Smooth muscle cell (in vitro differentiated cells): ENCODE measurements around the gene HOXA2. TPM values are rescaled to one million over a fixed set of nuclear protein-coding genes. Genes with fewer than 3 reads are reported as not detected.
A peak's percentile ranks its signal among the peaks of the same experiment; 100 is the strongest.

Experiments used
- DNase-seq: peaks from one replicate; lab custom pipeline; 2025; ENCODE audit not compliant: unreplicated experiment; lab: John Stamatoyannopoulos, UW
- H2AFZ ChIP-seq: fragments of 200-600 bp; sonication (generic); 2 replicates; pipeline ENCODE4 v1.6.0; 2016; ENCODE audit warnings: antibody characterized with exemption, low read depth, mild to moderate bottlenecking
- H3F3A ChIP-seq: fragments of 200-600 bp; sonication (generic); 2 replicates; pipeline ENCODE4 v1.6.0; 2017; ENCODE audit warnings: antibody characterized with exemption, low read depth
- H3K27ac ChIP-seq: fragments of 200-600 bp; sonication (generic); 2 replicates; pipeline ENCODE4 v1.5.1; 2016; ENCODE audit warnings: low read depth, mild to moderate bottlenecking
- H3K27me3 ChIP-seq: fragments of 200-600 bp; sonication (generic); 2 replicates; pipeline ENCODE4 v1.6.1; 2016; ENCODE audit warnings: low read depth, mild to moderate bottlenecking
- H3K36me3 ChIP-seq: fragments of 200-600 bp; sonication (generic); 2 replicates; pipeline ENCODE4 v1.5.1; 2016; ENCODE audit warnings: low read depth
- H3K4me1 ChIP-seq: fragments of 200-600 bp; sonication (generic); 2 replicates; pipeline ENCODE4 v1.5.1; 2016; ENCODE audit warnings: low read depth
- H3K4me2 ChIP-seq: fragments of 200-600 bp; sonication (generic); 2 replicates; pipeline ENCODE4 v1.6.0; 2016; ENCODE audit warnings: mild to moderate bottlenecking
- H3K4me3 ChIP-seq: fragments of 200-600 bp; sonication (generic); 2 replicates; pipeline ENCODE4 v1.5.1; 2016; ENCODE audit warnings: mild to moderate bottlenecking
- H3K79me2 ChIP-seq: fragments of 200-600 bp; sonication (generic); 2 replicates; pipeline ENCODE4 v1.6.0; 2016; ENCODE audit warnings: low read depth, mild to moderate bottlenecking
- H3K9ac ChIP-seq: fragments of 200-600 bp; sonication (generic); 2 replicates; pipeline ENCODE4 v1.6.0; 2016; ENCODE audit warnings: low read depth
- H3K9me3 ChIP-seq: fragments of 200-600 bp; sonication (generic); replicated peaks from 2 replicates; pipeline ENCODE4 v1.5.1; 2016; ENCODE audit warnings: low read depth
- H4K20me1 ChIP-seq: fragments of 200-600 bp; sonication (generic); 2 replicates; pipeline ENCODE4 v1.6.0; 2016; ENCODE audit warnings: low read depth
- WGBS: methylation state at CpG from one replicate; pipeline ENCODE4 v1.1.7; 2016; ENCODE audit warnings: low lambda C conversion rate; 5-methylcytosine and 5-hydroxymethylcytosine counted together
- polyA plus RNA-seq: library from polyadenylated mRNA; unstranded; fragments of >200 nt; fragmentation: Nextera tagmentation; extraction: Ambion mirVana; gene quantifications from 2 replicates; pipeline ENCODE4 v1.2.1, GENCODE V29; 2016
- total RNA-seq: library from RNA; depleted of rRNA; stranded (reverse); fragments of >200 nt; gene quantifications from 2 replicates; pipeline ENCODE4 v1.2.3, GENCODE V29; 2014
- TF ChIP-seq, protein P1 (sequence below): fragments of 200-600 bp; sonication (generic); IDR thresholded peaks from 2 replicates; pipeline ENCODE4 v1.5.1; 2017; ENCODE audit warnings: borderline replicate concordance, mild to moderate bottlenecking, antibody characterized with exemption; ENCODE audit not compliant: insufficient read depth, poor library complexity, severe bottlenecking

Gene HOXA2
- not detected in 2 replicates for total RNA-seq
- not detected in 2 replicates for polyA plus RNA-seq

DNA sequence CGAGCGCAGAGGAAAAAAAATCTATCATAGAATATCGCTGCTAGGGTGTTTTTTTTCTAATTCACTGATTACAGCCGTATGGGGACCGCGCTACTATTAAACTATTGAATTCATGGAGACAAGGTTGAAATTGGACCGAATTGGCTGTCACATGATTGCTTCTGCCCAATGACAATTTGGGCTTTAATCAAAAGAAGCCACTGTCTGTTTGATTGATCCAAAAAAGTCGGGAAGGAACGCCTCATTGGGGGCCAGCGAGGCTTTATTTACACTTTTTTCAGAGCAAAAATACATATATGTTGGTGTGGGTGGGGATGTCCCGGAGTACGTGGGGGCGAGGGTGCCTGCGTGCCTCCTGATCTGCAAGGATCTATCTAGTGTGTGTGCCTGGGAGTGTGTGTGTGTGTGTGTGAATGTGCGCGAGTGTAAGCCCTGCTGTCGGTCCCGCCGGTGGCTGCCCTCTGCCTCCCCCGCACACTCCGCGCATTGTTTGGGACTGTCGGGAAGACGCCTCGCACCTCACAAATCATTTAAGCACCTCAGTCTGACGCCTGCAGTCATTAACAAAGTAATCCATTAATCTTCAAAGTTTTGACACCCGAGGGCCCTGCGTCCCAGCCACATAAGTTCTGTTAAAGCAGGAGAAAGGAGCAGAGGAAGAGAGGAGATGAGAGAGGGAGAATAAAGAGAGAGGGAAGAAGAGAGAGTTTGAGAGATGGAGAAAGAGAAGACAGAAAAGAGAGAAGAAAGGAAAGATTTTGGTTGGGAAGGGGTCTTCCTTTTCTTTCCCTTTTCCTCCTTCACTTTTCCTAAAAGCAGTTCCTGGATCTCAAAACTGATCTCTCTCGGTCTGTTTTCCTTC lies at the start of gene HOXA2:
HOXA2 (minus strand) TSS at position 103 of the 862 bp plus-strand sequence. CDS start 183 bp downstream, outside the sequence.
- no peak within 1 kb of the TSS for H3K4me3 ChIP-seq
- peak within 1 kb of the TSS; percentile 49 for H3K4me2 ChIP-seq
- H3K79me2 ChIP-seq: no peaks in the 10 kb centered on the region
- H4K20me1 ChIP-seq: peaks cover 21% of the 10 kb centered on the region
- no peaks in the 10 kb centered on the region for H3F3A ChIP-seq
- no peaks in the 10 kb centered on the region for H3K36me3 ChIP-seq
- H3K9me3 ChIP-seq: no peaks in the 10 kb centered on the region
- no peak within 1 kb of the TSS for H3K27ac ChIP-seq
- H3K9ac ChIP-seq: no peak within 1 kb of the TSS
- WGBS: 5% methylated on average over 27 of the region's 29 CpGs
- peaks cover 9% of the 10 kb centered on the region for H3K4me1 ChIP-seq
- TF ChIP-seq, protein P1, sequence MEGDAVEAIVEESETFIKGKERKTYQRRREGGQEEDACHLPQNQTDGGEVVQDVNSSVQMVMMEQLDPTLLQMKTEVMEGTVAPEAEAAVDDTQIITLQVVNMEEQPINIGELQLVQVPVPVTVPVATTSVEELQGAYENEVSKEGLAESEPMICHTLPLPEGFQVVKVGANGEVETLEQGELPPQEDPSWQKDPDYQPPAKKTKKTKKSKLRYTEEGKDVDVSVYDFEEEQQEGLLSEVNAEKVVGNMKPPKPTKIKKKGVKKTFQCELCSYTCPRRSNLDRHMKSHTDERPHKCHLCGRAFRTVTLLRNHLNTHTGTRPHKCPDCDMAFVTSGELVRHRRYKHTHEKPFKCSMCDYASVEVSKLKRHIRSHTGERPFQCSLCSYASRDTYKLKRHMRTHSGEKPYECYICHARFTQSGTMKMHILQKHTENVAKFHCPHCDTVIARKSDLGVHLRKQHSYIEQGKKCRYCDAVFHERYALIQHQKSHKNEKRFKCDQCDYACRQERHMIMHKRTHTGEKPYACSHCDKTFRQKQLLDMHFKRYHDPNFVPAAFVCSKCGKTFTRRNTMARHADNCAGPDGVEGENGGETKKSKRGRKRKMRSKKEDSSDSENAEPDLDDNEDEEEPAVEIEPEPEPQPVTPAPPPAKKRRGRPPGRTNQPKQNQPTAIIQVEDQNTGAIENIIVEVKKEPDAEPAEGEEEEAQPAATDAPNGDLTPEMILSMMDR: no peak
- DNase-seq: no peak
- peaks cover 100% of the 10 kb centered on the region for H3K27me3 ChIP-seq
- no peak within 1 kb of the TSS for H2AFZ ChIP-seq

DNA sequence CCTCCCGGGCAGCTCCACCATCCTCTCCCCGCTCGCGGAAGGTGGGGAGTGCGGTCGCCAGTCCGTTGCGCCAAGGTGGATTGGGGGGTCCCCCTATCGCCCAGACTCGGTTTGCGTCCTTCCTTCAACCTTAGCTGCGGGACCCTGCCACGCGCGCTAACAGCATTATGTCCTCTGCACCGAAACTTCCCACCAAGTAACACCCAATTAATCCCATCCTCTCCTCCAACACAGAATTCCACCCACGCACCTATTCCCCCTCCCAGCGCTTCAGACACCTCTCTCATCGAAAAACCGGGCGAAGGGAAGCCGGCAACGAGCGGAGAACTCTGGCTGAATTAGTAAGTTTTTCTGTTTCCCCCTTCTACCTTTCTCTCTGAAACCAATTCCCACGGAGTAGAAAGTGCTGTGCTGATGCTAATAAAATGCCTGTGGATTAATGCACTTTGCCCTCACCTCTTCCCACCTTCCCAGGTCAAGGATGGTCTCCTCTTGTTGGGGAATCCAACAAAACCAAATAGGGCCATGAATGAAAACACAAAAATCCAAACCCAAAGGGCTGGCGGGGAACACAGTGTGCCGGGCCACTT lies 49.0 kb upstream of the HOXA2 start:
- Histone ChIP-seq H3K9me3 (no peaks in the 10 kb centered on the region), H3K27ac (no peak overlapping the region), H2AFZ (peak overlapping the region; percentile 72), H3K4me3 (peak overlapping the region; percentile 43), H3K79me2 (no peaks in the 10 kb centered on the region), H3K9ac (no peak overlapping the region), H3F3A (no peaks in the 10 kb centered on the region), H3K27me3 (peaks cover 99% of the 10 kb centered on the region), H4K20me1 (no peaks in the 10 kb centered on the region), H3K4me2 (peak overlapping the region; percentile 82), H3K36me3 (no peaks in the 10 kb centered on the region), H3K4me1 (no peaks in the 10 kb centered on the region)
- no peak for DNase-seq
- 15% methylated on average over 27 of the region's 27 CpGs for WGBS
- TF ChIP-seq, protein P1: no peak

DNA sequence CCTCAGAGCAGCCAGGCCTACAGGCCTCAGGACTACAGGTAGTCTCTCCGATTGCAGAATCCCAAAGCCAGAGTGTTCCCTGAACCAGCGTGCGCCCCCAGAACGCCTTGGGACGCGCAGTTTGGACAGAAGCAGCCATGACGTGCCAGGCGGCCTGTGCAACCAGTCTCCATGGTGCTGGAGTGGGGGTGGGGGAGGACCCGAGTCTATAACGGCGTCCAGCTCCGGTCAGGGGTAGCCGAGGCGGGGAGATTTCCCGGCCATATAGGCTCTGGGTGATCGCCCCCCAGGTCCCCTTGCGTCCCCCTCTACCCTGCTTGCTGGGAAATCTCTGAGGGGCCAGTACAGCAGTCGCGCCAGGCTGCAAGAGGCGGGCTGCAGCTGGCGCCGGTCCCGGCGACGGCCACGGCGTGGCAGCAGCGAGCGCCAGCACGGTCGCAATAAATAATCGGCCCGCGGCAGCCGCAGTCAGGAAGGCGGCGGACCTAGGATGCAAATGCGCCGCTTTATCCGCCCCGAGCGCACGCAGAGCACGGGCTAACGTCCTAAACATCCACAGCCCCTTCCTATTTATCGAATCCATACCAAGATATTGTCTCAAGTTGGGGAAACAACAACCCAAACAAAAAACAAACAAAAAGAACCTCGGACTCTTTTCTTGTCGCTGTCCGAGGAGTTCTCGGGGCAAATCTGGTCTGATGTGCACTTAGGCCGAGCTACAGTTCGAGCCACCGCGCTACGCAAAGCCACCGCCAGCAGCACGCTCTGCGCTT lies 48.3 kb upstream of the HOXA2 start:
- Histone ChIP-seq H3K27me3 (peaks cover 99% of the 10 kb centered on the region), H4K20me1 (no peaks in the 10 kb centered on the region), H3F3A (no peaks in the 10 kb centered on the region), H3K36me3 (no peaks in the 10 kb centered on the region), H2AFZ (peak overlapping the region; percentile 72), H3K79me2 (no peaks in the 10 kb centered on the region), H3K9me3 (no peaks in the 10 kb centered on the region), H3K9ac (no peak overlapping the region), H3K27ac (no peak overlapping the region), H3K4me1 (no peaks in the 10 kb centered on the region), H3K4me3 (peak overlapping the region; percentile 43), H3K4me2 (peak overlapping the region; percentile 82)
- no peak for DNase-seq
- TF ChIP-seq, protein P1: peak; percentile 73
- 3% methylated on average over 58 of the region's 58 CpGs for WGBS
